ENCODE results near the gene PAQR6. TPM values are rescaled to one million over a fixed set of nuclear protein-coding genes. Genes with fewer than 3 reads are reported as not detected.
A peak's percentile ranks its signal among the peaks of the same experiment; 100 is the strongest.

Gene PAQR6
- total and polyA plus RNA-seq, 10 of the 15 experiments (the other 5 are each of a cell fraction or from before 2014, with no cell fraction given), result 0.42 to 4.5 (median 1.3) TPM

- TF ChIP-seq SMC3 (IDR thresholded peaks at IDR 0.05; ENCODE audit: borderline replicate concordance, low read length) (no peak), NR2F1 (conservative IDR thresholded peaks at IDR 0.05) (peak; percentile 47), MYB (IDR thresholded peaks at IDR 0.05; ENCODE audit: borderline replicate concordance, low read depth, low read length) (no peak), STAT1 (conservative IDR thresholded peaks at IDR 0.05) (no peak), SMAD1 (IDR thresholded peaks at IDR 0.05; ENCODE audit: low read depth, partially characterized antibody) (peak; percentile 65), SPI1 (IDR thresholded peaks at IDR 0.05; ENCODE audit: borderline replicate concordance, insufficient read depth, low read depth, low read length) (no peak), RELB (IDR thresholded peaks at IDR 0.05; ENCODE audit: low read depth) (peak; percentile 91), NFIC (IDR thresholded peaks at IDR 0.05; ENCODE audit: low read depth, low read length) (no peak), ATF3 (IDR thresholded peaks at IDR 0.05; ENCODE audit: borderline replicate concordance, extremely low read depth, low read depth, low read length) (no peak), RB1 (IDR thresholded peaks at IDR 0.05; ENCODE audit: borderline replicate concordance) (peak; percentile 80; the same call in 1 of the 2 replicates), TARDBP (IDR thresholded peaks at IDR 0.05; ENCODE audit: borderline replicate concordance) (no peak), NRF1 (conservative IDR thresholded peaks at IDR 0.05; ENCODE audit: low read depth, low read length) (no peak), WRNIP1 (IDR thresholded peaks at IDR 0.05; ENCODE audit: borderline replicate concordance, low read depth, low read length) (no peak), RCOR1 (conservative IDR thresholded peaks at IDR 0.05; ENCODE audit: low read depth, low read length) (peak; percentile 90; the same call in 1 of the 2 replicates), MTA3 (IDR thresholded peaks at IDR 0.05; ENCODE audit: borderline replicate concordance, low read length) (peak; percentile 86; the same call in 1 of the 2 replicates), NR2C2 (IDR thresholded peaks at IDR 0.05; ENCODE audit: borderline replicate concordance, control insufficient read depth, insufficient read length, low read depth) (no peak), IRF4 (IDR thresholded peaks at IDR 0.05; ENCODE audit: low read depth, low read length) (no peak), BACH1 (IDR thresholded peaks at IDR 0.05; ENCODE audit: borderline replicate concordance) (peak; percentile 83; the same call in 1 of the 2 replicates), NFYB (IDR thresholded peaks at IDR 0.05; ENCODE audit: insufficient read depth, low read depth, low read length) (peak; percentile 98), POLR2AphosphoS5 (IDR thresholded peaks at IDR 0.05; ENCODE audit: low read length) (peak; percentile 93), ZNF207 (IDR thresholded peaks at IDR 0.05; ENCODE audit: borderline replicate concordance) (no peak)
- TF ChIP-seq, protein P1, sequence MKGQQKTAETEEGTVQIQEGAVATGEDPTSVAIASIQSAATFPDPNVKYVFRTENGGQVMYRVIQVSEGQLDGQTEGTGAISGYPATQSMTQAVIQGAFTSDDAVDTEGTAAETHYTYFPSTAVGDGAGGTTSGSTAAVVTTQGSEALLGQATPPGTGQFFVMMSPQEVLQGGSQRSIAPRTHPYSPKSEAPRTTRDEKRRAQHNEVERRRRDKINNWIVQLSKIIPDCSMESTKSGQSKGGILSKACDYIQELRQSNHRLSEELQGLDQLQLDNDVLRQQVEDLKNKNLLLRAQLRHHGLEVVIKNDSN (IDR thresholded peaks at IDR 0.05; ENCODE audit: borderline replicate concordance, extremely low read length, insufficient read depth, low read depth, low read length), result no peak
- TF ChIP-seq, protein P2, sequence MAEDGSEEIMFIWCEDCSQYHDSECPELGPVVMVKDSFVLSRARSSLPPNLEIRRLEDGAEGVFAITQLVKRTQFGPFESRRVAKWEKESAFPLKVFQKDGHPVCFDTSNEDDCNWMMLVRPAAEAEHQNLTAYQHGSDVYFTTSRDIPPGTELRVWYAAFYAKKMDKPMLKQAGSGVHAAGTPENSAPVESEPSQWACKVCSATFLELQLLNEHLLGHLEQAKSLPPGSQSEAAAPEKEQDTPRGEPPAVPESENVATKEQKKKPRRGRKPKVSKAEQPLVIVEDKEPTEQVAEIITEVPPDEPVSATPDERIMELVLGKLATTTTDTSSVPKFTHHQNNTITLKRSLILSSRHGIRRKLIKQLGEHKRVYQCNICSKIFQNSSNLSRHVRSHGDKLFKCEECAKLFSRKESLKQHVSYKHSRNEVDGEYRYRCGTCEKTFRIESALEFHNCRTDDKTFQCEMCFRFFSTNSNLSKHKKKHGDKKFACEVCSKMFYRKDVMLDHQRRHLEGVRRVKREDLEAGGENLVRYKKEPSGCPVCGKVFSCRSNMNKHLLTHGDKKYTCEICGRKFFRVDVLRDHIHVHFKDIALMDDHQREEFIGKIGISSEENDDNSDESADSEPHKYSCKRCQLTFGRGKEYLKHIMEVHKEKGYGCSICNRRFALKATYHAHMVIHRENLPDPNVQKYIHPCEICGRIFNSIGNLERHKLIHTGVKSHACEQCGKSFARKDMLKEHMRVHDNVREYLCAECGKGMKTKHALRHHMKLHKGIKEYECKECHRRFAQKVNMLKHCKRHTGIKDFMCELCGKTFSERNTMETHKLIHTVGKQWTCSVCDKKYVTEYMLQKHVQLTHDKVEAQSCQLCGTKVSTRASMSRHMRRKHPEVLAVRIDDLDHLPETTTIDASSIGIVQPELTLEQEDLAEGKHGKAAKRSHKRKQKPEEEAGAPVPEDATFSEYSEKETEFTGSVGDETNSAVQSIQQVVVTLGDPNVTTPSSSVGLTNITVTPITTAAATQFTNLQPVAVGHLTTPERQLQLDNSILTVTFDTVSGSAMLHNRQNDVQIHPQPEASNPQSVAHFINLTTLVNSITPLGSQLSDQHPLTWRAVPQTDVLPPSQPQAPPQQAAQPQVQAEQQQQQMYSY (CRISPR knock-in tag; IDR thresholded peaks at IDR 0.05), result no peak
Observed at GRCh38 chr1:156212833-156213643, 34.8 kb downstream of the PAQR6 start, which contains the start of gene PMF1 (continued).

Measured in GM12878 (cell line).